ENCODE measurements around the gene HAPLN3.

Gene HAPLN3

GRCh38 chr15:88896333-88897033 lies 1.1 kb upstream of the HAPLN3 start:
- no peak for DNase-seq (ENCODE audit: low read depth in 2 of 2)

GRCh38 chr15:88894348-88894818 lies 961 bp downstream of the HAPLN3 start:
- DNase-seq (ENCODE audit: low read depth in 2 of 2), result peak; percentile 73 to 82

- DNase-seq (ENCODE audit: low read depth in 2 of 2), result no peak
Measured at GRCh38 chr15:88891540-88892254, 3.6 kb downstream of the HAPLN3 start.

- no peak for DNase-seq (ENCODE audit: low read depth in 2 of 2)
Measured at GRCh38 chr15:88890495-88890894, 4.8 kb downstream of the HAPLN3 start.

GRCh38 chr15:88888719-88889118 lies 6.6 kb downstream of the HAPLN3 start:
- no peak for DNase-seq (ENCODE audit: low read depth in 2 of 2)

GRCh38 chr15:88887068-88887580 lies 8.2 kb downstream of the HAPLN3 start:
- DNase-seq (ENCODE audit: low read depth in 2 of 2), result no peak

GRCh38 chr15:88882785-88883184 lies 12.6 kb downstream of the HAPLN3 start:
- DNase-seq (ENCODE audit: low read depth in 2 of 2), result no peak

- DNase-seq (ENCODE audit: low read depth in 2 of 2), result no peak
Measured at GRCh38 chr15:88881775-88882174, 13.6 kb downstream of the HAPLN3 start.

GRCh38 chr15:88880944-88881740 lies 14.2 kb downstream of the HAPLN3 start:
- DNase-seq (ENCODE audit: low read depth in 2 of 2), result no peak

GRCh38 chr15:88878720-88879184 lies 16.6 kb downstream of the HAPLN3 start:
- DNase-seq (ENCODE audit: low read depth in 2 of 2), result peak; percentile 21 to 22

GRCh38 chr15:88877906-88878305 lies 17.4 kb downstream of the HAPLN3 start:
- no peak for DNase-seq (ENCODE audit: low read depth in 2 of 2)

- no peak for DNase-seq (ENCODE audit: low read depth in 2 of 2)
Measured at GRCh38 chr15:88877415-88877814, 17.9 kb downstream of the HAPLN3 start.

GRCh38 chr15:88876573-88876972 lies 18.8 kb downstream of the HAPLN3 start:
- DNase-seq (ENCODE audit: low read depth in 2 of 2), result no peak

GRCh38 chr15:88874684-88875083 lies 20.7 kb downstream of the HAPLN3 start:
- no peak for DNase-seq (ENCODE audit: low read depth in 2 of 2)

GRCh38 chr15:88874275-88874674 lies 21.1 kb downstream of the HAPLN3 start:
- no peak for DNase-seq (ENCODE audit: low read depth in 2 of 2)

GRCh38 chr15:88873786-88874185 lies 21.6 kb downstream of the HAPLN3 start:
- DNase-seq (ENCODE audit: low read depth in 2 of 2), result no peak

GRCh38 chr15:88872706-88873105 lies 22.6 kb downstream of the HAPLN3 start:
- DNase-seq (ENCODE audit: low read depth in 2 of 2), result no peak

GRCh38 chr15:88872106-88872505 lies 23.2 kb downstream of the HAPLN3 start:
- no peak for DNase-seq (ENCODE audit: low read depth in 2 of 2)

GRCh38 chr15:88871313-88871712 lies 24.0 kb downstream of the HAPLN3 start:
- no peak for DNase-seq (ENCODE audit: low read depth in 2 of 2)

- DNase-seq (ENCODE audit: low read depth in 2 of 2), result no peak
Measured at GRCh38 chr15:88866295-88866881, 29.0 kb downstream of the HAPLN3 start.

- DNase-seq (ENCODE audit: low read depth in 2 of 2), result no peak
Measured at GRCh38 chr15:88865498-88866099, 29.7 kb downstream of the HAPLN3 start.

All from stimulated activated CD8-positive, alpha-beta memory T cell treated with anti-CD3 and anti-CD28 coated beads, Interleukin-2, amount 100 ng/mL, for 48 hours (primary cell).